HEK293T (cell line): ENCODE data around the gene APOBEC2.

Experiments
- CTCF ChIA-PET: fragments of 350-600 bp; formaldehyde crosslinking; extraction: SDS; loops from one replicate; lab custom pipeline; 2021; ENCODE audit warnings: antibody characterized with exemption, inconsistent platforms; lab: Yijun Ruan, JAX
- POLR2A ChIA-PET: fragments of 350-600 bp; formaldehyde crosslinking; extraction: SDS; loops from one replicate; lab custom pipeline; 2020; ENCODE audit warnings: antibody characterized with exemption, inconsistent platforms; lab: Yijun Ruan, JAX
- DNase-seq: peaks from one replicate; pipeline ENCODE4 v3.0.0; 2012; ENCODE audit warnings: mixed read lengths; ENCODE audit errors: extremely low spot score
- ARNT ChIP-seq: fragments of 450-650 bp; IDR thresholded peaks from 2 replicates; pipeline ENCODE4 v1.6.1; 2017; ENCODE audit warnings: mild to moderate bottlenecking
- BHLHE40 ChIP-seq: fragments of 450-650 bp; IDR thresholded peaks from 2 replicates; pipeline ENCODE4 v1.6.1; 2016; ENCODE audit warnings: mild to moderate bottlenecking, moderate library complexity, borderline replicate concordance
- CTBP1 ChIP-seq: fragments of 450-650 bp; IDR thresholded peaks from 2 replicates; pipeline ENCODE4 v1.6.1; 2016; ENCODE audit warnings: borderline replicate concordance
- ELF4 ChIP-seq: fragments of 450-650 bp; IDR thresholded peaks from 2 replicates; pipeline ENCODE4 v1.6.1; 2017; ENCODE audit warnings: antibody characterized with exemption
- FOXA1 ChIP-seq: fragments of 450-650 bp; IDR thresholded peaks from 2 replicates; pipeline ENCODE4 v1.6.1; 2016; ENCODE audit warnings: mild to moderate bottlenecking
- FOXK2 ChIP-seq: fragments of 450-650 bp; IDR thresholded peaks from 2 replicates; pipeline ENCODE4 v1.6.1; 2016; ENCODE audit warnings: mild to moderate bottlenecking
- FOXM1 ChIP-seq: fragments of 450-650 bp; IDR thresholded peaks from 2 replicates; pipeline ENCODE4 v1.6.1; 2017; ENCODE audit warnings: mild to moderate bottlenecking, borderline replicate concordance
- HDGF ChIP-seq: fragments of 450-650 bp; IDR thresholded peaks from 2 replicates; pipeline ENCODE4 v1.6.1; 2017; ENCODE audit warnings: antibody characterized with exemption, borderline replicate concordance
- L3MBTL2 ChIP-seq: fragments of 450-650 bp; conservative IDR thresholded peaks from 2 replicates; pipeline ENCODE4 v1.6.1; 2016; ENCODE audit warnings: mild to moderate bottlenecking
- LEF1 ChIP-seq: fragments of 450-650 bp; IDR thresholded peaks from 2 replicates; pipeline ENCODE4 v1.6.1; 2017; ENCODE audit warnings: mild to moderate bottlenecking, borderline replicate concordance
- NFRKB ChIP-seq: fragments of 450-650 bp; IDR thresholded peaks from 2 replicates; pipeline ENCODE4 v1.6.1; 2016; ENCODE audit warnings: mild to moderate bottlenecking, moderate library complexity
- PKNOX1 ChIP-seq: fragments of 450-650 bp; IDR thresholded peaks from 2 replicates; pipeline ENCODE4 v1.6.1; 2016
- SP1 ChIP-seq: fragments of 450-650 bp; IDR thresholded peaks from 2 replicates; pipeline ENCODE4 v1.6.1; 2017
- SUZ12 ChIP-seq: fragments of 450-650 bp; IDR thresholded peaks from 2 replicates; pipeline ENCODE4 v1.6.1; 2016; ENCODE audit warnings: mild to moderate bottlenecking
- TARDBP ChIP-seq: fragments of 450-650 bp; IDR thresholded peaks from 2 replicates; pipeline ENCODE4 v1.6.1; 2016
- ZNF384 ChIP-seq: fragments of 450-650 bp; IDR thresholded peaks from 2 replicates; pipeline ENCODE4 v1.6.1; 2016

The APOBEC2 gene

DNA sequence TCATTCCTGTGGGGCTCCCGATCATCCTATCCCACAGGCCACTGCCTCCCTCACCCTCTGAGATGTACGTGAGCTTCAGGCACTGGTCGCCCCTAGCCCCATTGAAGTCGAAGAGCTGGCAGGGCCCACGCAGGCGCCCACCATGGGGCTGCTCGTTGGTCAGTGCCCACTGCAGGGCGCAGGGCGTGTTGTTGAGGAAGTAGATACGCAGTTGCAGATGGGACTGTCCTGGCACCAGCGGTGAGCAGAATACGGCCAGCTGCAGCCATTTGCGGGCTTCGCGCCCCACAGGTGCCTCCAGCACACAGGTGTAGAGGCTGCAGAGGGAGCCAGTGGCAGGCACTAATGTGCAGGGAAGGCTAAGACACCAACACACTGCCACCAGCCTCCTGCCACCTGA lies 20.2 kb upstream of the APOBEC2 start:
- ChIA-PET POLR2A (no interaction called here), CTCF (no interaction called here)
- DNase-seq = no peak
- TF ChIP-seq ARNT (no peak), FOXA1 (no peak), LEF1 (no peak)

DNA sequence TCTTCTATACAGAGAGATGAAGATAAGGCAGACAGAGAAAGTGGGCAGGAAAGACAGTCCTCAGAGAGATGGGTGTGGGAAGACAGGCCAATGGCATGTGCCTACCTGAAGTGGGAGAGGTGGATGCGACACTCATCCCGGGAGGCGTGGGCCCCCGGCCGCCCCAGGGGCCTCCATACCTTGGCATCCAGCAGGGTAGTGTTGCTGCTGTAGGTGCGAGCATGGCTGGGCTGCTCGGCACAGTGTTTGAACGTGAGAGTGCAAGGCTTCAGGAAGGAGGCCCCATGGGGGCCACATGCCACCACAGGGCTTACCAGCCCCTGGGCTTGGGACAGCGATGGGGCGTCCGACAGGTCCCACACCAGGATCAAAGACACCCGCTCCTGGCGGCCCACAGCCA lies 19.2 kb upstream of the APOBEC2 start:
- no peak for DNase-seq
- ChIA-PET CTCF (no interaction called here), POLR2A (no interaction called here)
- TF ChIP-seq ZNF384 (no peak), FOXM1 (no peak), BHLHE40 (no peak)

- ChIA-PET CTCF (interaction anchor here (0.6 to 1.7 kb wide), 3 partner anchors 9 to 37 kb away, joined by 4 to 12 read pairs (median 5); no protein-coding TSS in a partner anchor), POLR2A (no interaction called here)
- DNase-seq = no peak
- TF ChIP-seq HDGF (no peak), SUZ12 (no peak), NFRKB (no peak), BHLHE40 (no peak), CTBP1 (no peak), LEF1 (no peak), TARDBP (no peak), FOXK2 (no peak), FOXM1 (no peak), L3MBTL2 (no peak), PKNOX1 (no peak), FOXA1 (no peak), SP1 (no peak), ELF4 (no peak)
These were observed 16.8 kb upstream of the APOBEC2 start for GRCh38 chr6:41036186-41036585.

- TF ChIP-seq FOXK2 = no peak
- TF ChIP-seq TARDBP = no peak
- TF ChIP-seq CTBP1 = no peak
- TF ChIP-seq SUZ12 = no peak
- TF ChIP-seq ELF4 = no peak
- TF ChIP-seq L3MBTL2 = no peak
- no peak for TF ChIP-seq FOXA1
- TF ChIP-seq HDGF = no peak
- no peak for TF ChIP-seq LEF1
- TF ChIP-seq PKNOX1 = no peak
- DNase-seq = no peak
- CTCF ChIA-PET = interaction anchor here (0.6 to 1.7 kb wide), 2 partner anchors 9 to 37 kb away, joined by 4 to 12 read pairs; no protein-coding TSS in a partner anchor
- POLR2A ChIA-PET = no interaction called here
These were observed 16.4 kb upstream of the APOBEC2 start for GRCh38 chr6:41036601-41037000.

- TF ChIP-seq ELF4 = no peak
- DNase-seq = no peak
- POLR2A ChIA-PET = no interaction called here
- CTCF ChIA-PET = interaction anchor here (0.8 to 1.7 kb wide), 2 partner anchors 9 to 10 kb away, joined by 4 to 12 read pairs; no protein-coding TSS in a partner anchor
These were observed 15.7 kb upstream of the APOBEC2 start for GRCh38 chr6:41037107-41037900.

DNA sequence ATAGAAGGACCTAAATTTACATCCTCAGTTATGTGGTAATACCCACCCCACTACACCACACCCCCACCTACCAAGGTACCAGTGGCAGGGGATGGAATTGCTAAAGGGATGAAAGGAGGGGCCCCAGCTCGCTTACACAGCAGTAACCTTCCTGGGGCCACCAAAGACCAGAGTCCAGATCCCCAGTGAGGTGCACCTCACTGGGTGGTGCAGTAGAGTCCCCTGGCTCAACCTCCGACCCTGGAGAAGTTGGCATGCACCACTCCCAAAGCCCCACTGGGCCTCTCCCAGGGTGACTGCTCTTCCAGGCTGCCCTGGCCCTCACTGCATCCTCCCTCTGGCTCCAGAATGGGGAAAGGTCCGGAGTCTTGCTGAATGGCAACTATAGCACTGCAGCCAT lies 14.8 kb upstream of the APOBEC2 start:
- CTCF ChIA-PET = no interaction called here
- no peak for TF ChIP-seq NFRKB
- TF ChIP-seq TARDBP = no peak
- TF ChIP-seq PKNOX1 = no peak
- TF ChIP-seq LEF1 = no peak
- no peak for TF ChIP-seq BHLHE40
- TF ChIP-seq FOXA1 = no peak
- no peak for TF ChIP-seq SUZ12
- no peak for TF ChIP-seq ELF4
- TF ChIP-seq ARNT = no peak
- no peak for TF ChIP-seq L3MBTL2
- TF ChIP-seq FOXM1 = no peak
- DNase-seq = no peak
- POLR2A ChIA-PET = no interaction called here
